GM12874 (cell line): ENCODE data around the gene RNU2-63P.

ENCODE experiments used
- CTCF ChIP-seq: IDR thresholded peaks from 2 replicates; pipeline ENCODE4 v1.5.1; 2011; ENCODE audit warnings: low read depth, mild to moderate bottlenecking, control low read depth, low read length, moderate library complexity; ENCODE audit not compliant: insufficient read depth

The RNU2-63P gene

GRCh38 chr2:88016086-88016959 lies at the start of gene RNU2-63P:
Gene RNU2-63P, minus strand, starts transcription at chr2:88016547.
- TF ChIP-seq CTCF: no peak

GRCh38 chr2:88061295-88061694 lies 44.9 kb upstream of the RNU2-63P start:
- no peak for TF ChIP-seq CTCF

- no peak for TF ChIP-seq CTCF
Observed at GRCh38 chr2:88060907-88061275, 44.5 kb upstream of the RNU2-63P start.

GRCh38 chr2:88059979-88060906 lies 43.9 kb upstream of the RNU2-63P start:
- TF ChIP-seq CTCF: peak; percentile 61

- no peak for TF ChIP-seq CTCF
Observed at GRCh38 chr2:88058191-88058590, 41.8 kb upstream of the RNU2-63P start.

- no peak for TF ChIP-seq CTCF
Observed at GRCh38 chr2:88057437-88057844, 41.1 kb upstream of the RNU2-63P start.
